ENCODE measurements around the gene PTPRD. TPM values are rescaled to one million over a fixed set of nuclear protein-coding genes. Genes with fewer than 3 reads are reported as not detected.

The PTPRD gene
- total and polyA plus RNA-seq, 2 donors (not counting 1 experiment from before 2014, with no cell fraction given): not detected

DNA sequence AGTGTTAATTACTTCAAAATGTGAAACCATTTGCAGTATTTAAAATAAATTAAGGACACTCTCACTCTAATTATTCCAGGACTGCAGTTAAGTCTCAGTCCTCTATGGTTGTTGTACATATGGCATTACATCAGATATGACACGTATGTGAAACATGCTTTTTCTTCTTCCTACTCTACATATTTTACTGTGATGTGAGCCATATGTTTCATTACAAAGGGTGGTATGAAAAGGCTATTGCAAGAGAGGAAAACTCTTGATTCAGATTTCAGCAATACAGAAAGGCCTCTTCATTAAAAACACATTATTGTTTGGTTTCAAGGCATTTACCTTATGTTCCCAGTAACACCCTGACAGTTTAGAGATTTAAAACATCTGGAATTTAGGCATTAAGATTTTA, 1848.8 kb downstream of the PTPRD start:
- no peaks in the 10 kb centered on the region for H4K20me1 ChIP-seq (ENCODE audit: control insufficient read depth, insufficient read depth, low read length, poor library complexity, severe bottlenecking)
- Mint-ChIP-seq H3K27ac (no peak overlapping the region), H3K9me3 (ENCODE audit: insufficient read depth) (no peaks in the 10 kb centered on the region), H3K4me3 (no peak overlapping the region), H3K4me1 (peaks cover 11% of the 10 kb centered on the region), H3K27me3 (no peaks in the 10 kb centered on the region)
- no peak for TF ChIP-seq EZH2 (IDR thresholded peaks at IDR 0.05; ENCODE audit: borderline replicate concordance, insufficient read depth, low read depth, low read length, poor library complexity, severe bottlenecking)
- TF ChIP-seq, protein P1, sequence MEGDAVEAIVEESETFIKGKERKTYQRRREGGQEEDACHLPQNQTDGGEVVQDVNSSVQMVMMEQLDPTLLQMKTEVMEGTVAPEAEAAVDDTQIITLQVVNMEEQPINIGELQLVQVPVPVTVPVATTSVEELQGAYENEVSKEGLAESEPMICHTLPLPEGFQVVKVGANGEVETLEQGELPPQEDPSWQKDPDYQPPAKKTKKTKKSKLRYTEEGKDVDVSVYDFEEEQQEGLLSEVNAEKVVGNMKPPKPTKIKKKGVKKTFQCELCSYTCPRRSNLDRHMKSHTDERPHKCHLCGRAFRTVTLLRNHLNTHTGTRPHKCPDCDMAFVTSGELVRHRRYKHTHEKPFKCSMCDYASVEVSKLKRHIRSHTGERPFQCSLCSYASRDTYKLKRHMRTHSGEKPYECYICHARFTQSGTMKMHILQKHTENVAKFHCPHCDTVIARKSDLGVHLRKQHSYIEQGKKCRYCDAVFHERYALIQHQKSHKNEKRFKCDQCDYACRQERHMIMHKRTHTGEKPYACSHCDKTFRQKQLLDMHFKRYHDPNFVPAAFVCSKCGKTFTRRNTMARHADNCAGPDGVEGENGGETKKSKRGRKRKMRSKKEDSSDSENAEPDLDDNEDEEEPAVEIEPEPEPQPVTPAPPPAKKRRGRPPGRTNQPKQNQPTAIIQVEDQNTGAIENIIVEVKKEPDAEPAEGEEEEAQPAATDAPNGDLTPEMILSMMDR (IDR thresholded peaks at IDR 0.05): no peak
- H2AFZ ChIP-seq (ENCODE audit: insufficient read depth, low read depth, low read length, poor library complexity, severe bottlenecking): no peak overlapping the region
- no peak overlapping the region for H3K4me2 ChIP-seq (replicated peaks; ENCODE audit: low read depth, low read length, poor library complexity, severe bottlenecking)
- H3K4me3 ChIP-seq (ENCODE audit: control extremely low read depth in 1 of 5, extremely low read depth in 1 of 5, insufficient read depth in 1 of 5, low read depth in 2 of 5, low read length in 4 of 5): no peak overlapping the region
- H3K79me2 ChIP-seq (ENCODE audit: control insufficient read depth, insufficient read depth, low read length): no peaks in the 10 kb centered on the region
- no peak overlapping the region for H3K27ac ChIP-seq (ENCODE audit: low read length in 2 of 2)
- H3K9me3 ChIP-seq (ENCODE audit: control extremely low read depth in 1 of 3, control insufficient read depth in 2 of 3, insufficient read depth in 1 of 3, low read length in 2 of 3): no peaks in the 10 kb centered on the region
- CTCF ChIA-PET: no interaction called here
- ATAC-seq (ENCODE audit: low read depth) (no peak), DNase-seq (no peak)
- WGBS (ENCODE audit: insufficient coverage): no CpG with 5 or more reads among the region's 1 CpG
- no peak overlapping the region for H3K9ac ChIP-seq (ENCODE audit: low read length)
- H3K4me1 ChIP-seq (ENCODE audit: control insufficient read depth in 2 of 2, insufficient read depth in 2 of 2, low read length in 2 of 2): peaks cover 3 to 11% of the 10 kb centered on the region in 2 donors
- no peaks in the 10 kb centered on the region for H3K36me3 ChIP-seq (replicated peaks in 1 of 2; ENCODE audit: control extremely low read depth in 1 of 2, control insufficient read depth in 1 of 2, extremely low read depth in 1 of 2, insufficient read depth in 2 of 2, low read length in 1 of 2)
- POLR2A ChIA-PET: no interaction called here
- intact Hi-C loops (cut with micrococcal nuclease): no loop called here
- H3K27me3 ChIP-seq (replicated peaks in 1 of 4; ENCODE audit: control extremely low read depth in 1 of 4, control insufficient read depth in 3 of 4, insufficient read depth in 4 of 4, low read length in 3 of 4): no peaks in the 10 kb centered on the region

DNA sequence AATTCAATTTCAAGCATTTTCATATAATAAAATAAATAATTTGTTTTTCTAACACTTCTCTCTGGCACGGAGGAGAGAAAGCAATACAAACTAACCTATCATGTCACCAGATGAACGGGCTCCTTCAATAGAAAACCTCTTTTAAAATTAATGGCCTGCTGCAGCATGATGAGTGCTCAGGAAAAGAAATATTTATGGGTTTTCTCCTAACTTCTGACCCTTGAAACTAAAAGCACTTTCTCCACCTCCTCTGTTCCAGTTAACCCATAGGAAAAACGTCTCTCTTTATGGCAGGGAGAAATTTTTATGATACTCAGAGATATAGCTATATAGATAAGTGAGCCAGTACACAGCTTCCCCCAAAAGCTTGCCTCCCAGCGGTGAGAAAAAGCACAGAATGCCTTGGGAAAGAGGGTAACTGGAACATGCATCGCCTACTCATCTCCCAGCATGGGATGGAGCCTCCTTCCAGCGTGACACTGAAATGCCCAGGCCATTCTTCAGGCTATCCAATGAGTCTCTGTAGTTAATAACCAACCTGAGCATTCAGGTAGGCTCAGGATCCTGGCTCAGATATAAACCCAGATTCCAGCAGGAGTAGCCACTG, 1850.2 kb downstream of the PTPRD start:
- WGBS (ENCODE audit: insufficient coverage): 90% methylated on average over 3 of the region's 6 CpGs
- ATAC-seq (ENCODE audit: low read depth) (no peak), DNase-seq (no peak)
- ChIA-PET POLR2A (no interaction called here), CTCF (no interaction called here)
- no peak overlapping the region for H3K9ac ChIP-seq (ENCODE audit: low read length)
- no peak overlapping the region for H2AFZ ChIP-seq (ENCODE audit: insufficient read depth, low read depth, low read length, poor library complexity, severe bottlenecking)
- Mint-ChIP-seq H3K4me1 (peaks cover 11% of the 10 kb centered on the region), H3K4me3 (no peak overlapping the region), H3K27ac (no peak overlapping the region), H3K9me3 (ENCODE audit: insufficient read depth) (no peaks in the 10 kb centered on the region), H3K27me3 (no peaks in the 10 kb centered on the region)
- TF ChIP-seq, protein P1 (IDR thresholded peaks at IDR 0.05): no peak
- TF ChIP-seq EZH2 (IDR thresholded peaks at IDR 0.05; ENCODE audit: borderline replicate concordance, insufficient read depth, low read depth, low read length, poor library complexity, severe bottlenecking): no peak
- intact Hi-C loops (cut with micrococcal nuclease): no loop called here
- H3K79me2 ChIP-seq (ENCODE audit: control insufficient read depth, insufficient read depth, low read length): no peaks in the 10 kb centered on the region
- no peaks in the 10 kb centered on the region for H3K36me3 ChIP-seq (replicated peaks in 1 of 2; ENCODE audit: control extremely low read depth in 1 of 2, control insufficient read depth in 1 of 2, extremely low read depth in 1 of 2, insufficient read depth in 2 of 2, low read length in 1 of 2)
- H3K9me3 ChIP-seq (ENCODE audit: control extremely low read depth in 1 of 3, control insufficient read depth in 2 of 3, insufficient read depth in 1 of 3, low read length in 2 of 3): peaks cover 0 to 4% (median 0%) of the 10 kb centered on the region in 3 donors
- H3K4me1 ChIP-seq (ENCODE audit: control insufficient read depth in 2 of 2, insufficient read depth in 2 of 2, low read length in 2 of 2): peaks cover 3 to 11% of the 10 kb centered on the region in 2 donors
- no peak overlapping the region for H3K4me3 ChIP-seq (ENCODE audit: control extremely low read depth in 1 of 5, extremely low read depth in 1 of 5, insufficient read depth in 1 of 5, low read depth in 2 of 5, low read length in 4 of 5)
- H3K27ac ChIP-seq (ENCODE audit: low read length in 2 of 2): no peak overlapping the region
- no peak overlapping the region for H3K4me2 ChIP-seq (replicated peaks; ENCODE audit: low read depth, low read length, poor library complexity, severe bottlenecking)
- H4K20me1 ChIP-seq (ENCODE audit: control insufficient read depth, insufficient read depth, low read length, poor library complexity, severe bottlenecking): no peaks in the 10 kb centered on the region
- H3K27me3 ChIP-seq (replicated peaks in 1 of 4; ENCODE audit: control extremely low read depth in 1 of 4, control insufficient read depth in 3 of 4, insufficient read depth in 4 of 4, low read length in 3 of 4): no peaks in the 10 kb centered on the region

All from B cell (primary cell).